NCI-H146 treated with DMSO at 0.1 percent for 48 hours (cell line): ENCODE results near the gene DNAJB6.

Experiments
- DNase-seq: peaks from one replicate; lab custom pipeline; 2025; ENCODE audit not compliant: unreplicated experiment; lab: John Stamatoyannopoulos, UW

The DNAJB6 gene

DNA sequence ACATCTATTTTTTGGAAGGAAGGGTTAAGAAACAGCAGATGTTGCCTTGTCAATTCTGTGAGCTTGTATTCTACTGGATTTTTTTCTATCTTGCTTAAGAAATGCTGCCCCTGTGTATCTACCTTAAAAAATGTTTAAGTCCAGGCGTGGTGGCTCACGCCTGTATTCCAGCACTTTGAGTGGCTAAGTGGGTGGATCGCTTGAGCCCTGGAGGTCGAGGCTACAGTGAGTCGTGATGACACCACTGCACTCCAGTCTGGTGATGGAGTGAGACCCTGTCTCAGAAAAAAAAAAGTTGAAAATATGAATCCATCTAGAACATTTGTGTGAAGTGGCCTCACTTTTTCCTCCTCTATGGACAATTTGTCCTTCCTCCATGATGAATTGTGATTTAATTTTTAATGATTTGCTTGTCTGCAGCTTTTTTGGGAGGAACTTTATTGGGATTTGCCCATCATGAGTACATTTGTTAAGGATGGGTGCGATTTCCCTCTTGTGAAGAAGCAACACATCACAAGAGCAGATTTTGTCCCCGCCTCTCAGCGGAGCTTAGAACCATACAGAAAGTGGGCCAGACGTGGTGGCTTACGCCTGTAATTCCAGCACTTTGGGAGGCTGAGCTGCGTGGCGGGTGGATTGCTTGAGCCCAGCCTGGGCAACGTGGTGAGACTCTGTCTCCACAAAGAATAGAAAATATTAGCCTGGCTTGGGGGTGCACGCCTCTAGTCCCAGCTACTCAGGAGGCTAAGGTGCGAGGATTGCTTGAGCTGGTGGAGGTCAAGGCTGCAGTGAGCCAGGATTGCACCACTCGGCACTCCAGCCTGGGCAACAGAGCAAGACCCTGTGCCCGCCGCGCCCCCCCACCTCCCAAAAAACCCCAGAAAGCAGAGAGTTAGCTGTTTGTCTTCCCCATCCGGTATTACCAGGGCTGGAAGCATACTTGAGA lies 57.7 kb downstream of the DNAJB6 start:
- DNase-seq = no peak

DNA sequence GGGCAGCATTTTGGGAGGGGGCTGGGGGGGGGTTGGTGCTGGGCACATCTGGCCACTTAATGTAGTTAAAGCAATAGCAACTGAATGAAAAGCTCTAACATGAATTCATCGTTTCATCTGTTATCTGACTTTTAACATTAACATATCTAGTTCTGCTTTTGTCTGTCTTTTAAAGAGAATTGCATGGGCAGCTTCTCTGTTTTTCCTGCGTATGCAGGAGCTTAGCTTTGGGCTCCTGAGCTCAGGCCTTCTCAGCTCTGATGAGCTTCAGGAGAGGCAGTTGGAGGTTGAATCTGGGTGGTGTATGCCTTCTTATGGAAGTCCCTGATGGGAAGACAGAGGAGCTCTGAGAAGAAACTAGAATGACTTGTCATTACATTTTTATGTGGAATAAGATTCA lies 58.4 kb downstream of the DNAJB6 start:
- no peak for DNase-seq

DNA sequence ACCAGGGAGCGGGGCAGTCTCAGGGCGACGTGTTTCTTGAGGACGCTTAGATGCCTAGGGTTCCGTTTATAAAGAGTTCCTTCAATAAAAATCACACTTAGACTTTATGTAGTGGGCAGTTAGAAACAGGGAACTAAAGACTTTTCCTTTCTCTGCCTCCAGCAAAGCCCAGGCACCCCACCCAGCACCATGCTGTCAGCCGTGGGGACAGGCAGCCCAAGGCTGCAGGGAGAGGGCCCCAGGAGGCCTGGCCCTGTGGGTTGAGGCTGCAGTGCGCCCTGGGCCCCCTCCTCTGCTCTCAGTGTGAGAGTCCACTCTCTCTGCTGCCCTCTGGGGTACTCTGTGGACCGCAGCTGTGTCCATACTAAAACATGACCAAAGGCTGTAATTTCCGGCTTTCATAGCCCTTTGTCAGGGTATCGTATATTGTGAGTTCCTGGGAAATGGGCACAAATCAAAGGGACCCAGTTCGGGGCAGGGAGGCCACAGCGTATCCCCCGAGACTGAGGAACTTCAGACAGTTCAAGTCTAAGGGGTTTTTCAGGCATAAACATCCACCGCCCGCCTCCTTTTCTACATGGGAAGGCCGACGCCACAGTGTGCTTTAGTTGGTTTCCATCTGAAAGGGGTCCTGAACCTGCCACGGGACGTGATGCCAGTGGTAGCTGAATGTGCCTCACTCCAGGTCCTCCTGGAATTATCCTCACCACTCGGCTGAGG lies 59.7 kb downstream of the DNAJB6 start:
- DNase-seq = no peak

DNA sequence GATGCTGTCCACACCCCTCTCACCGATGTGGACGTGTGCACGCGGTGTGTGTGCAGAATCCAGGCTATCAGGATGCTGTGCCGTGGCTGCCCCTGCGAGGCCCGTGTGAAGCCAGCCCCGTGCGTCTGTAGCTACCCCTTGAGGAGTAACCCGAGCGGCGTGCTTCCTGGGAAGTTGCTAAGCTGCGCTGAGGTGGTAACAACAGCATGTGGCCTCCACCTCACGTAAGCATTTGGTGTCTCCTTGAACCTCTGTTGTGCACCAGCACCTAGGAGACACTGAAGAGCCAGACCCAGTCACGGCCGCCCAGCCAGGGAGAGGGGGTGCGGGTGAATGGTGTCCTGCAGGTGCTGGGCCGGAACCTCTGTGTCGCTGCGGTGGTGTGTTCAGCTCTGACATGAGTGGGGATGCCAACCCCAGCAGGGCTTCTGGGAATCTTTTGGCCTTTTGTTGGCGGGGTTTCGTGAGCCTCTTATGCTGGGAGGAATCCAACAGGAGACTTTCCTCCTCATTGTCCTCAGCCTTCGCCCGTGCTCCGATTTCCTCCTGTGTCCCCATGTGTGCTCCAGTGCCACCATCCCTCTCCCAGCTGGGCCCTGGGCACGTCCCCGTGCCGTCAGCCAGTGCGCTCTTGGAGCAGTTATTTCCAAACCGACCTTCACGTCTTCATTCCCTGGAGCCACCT lies 60.4 kb downstream of the DNAJB6 start:
- no peak for DNase-seq

DNA sequence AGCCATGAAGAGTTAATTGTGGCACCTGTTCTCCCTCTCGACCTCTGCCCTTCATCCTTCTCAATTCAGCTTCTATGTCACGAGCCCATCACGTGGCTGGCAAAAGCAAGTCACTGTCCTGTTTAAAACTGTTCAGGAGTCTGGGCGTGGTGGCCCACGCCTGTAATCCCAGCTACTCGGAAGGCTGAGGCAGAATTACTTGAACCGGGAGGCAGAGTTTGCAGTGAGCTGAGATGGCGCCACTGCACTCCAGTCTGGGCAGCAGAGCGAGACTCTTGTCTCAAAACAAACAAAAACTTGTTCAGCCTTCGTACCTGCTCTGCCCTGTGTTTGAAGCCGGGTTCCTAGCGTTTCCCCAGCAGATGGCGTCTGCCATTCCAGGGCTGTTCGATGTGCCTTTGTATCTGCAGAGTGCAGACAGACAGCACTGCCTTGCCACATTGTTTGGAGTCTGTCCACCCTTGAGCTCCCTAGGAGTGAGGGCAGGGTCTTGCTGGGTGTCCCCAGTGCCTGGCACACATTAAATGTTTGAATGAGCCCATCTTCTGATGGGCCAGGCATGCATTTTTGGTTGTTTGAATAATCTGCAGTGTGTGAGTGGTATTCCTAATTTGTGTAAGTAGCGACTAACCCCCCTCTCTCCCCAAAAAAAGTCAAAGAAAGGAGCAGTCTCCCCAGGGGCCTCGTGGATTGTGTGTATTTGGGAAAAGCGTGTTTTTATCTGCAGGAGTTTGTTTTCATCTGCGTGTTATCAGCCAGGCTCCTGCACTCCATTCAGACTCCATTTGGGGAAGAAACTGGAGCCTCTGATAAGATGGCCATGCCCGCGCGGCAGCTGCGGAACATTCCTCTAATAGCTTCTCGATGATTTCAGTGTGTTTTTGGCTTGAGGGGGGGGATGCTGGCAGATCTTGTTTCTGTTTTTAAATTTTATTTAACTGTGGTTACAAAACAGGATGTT lies 61.2 kb downstream of the DNAJB6 start:
- no peak for DNase-seq

DNA sequence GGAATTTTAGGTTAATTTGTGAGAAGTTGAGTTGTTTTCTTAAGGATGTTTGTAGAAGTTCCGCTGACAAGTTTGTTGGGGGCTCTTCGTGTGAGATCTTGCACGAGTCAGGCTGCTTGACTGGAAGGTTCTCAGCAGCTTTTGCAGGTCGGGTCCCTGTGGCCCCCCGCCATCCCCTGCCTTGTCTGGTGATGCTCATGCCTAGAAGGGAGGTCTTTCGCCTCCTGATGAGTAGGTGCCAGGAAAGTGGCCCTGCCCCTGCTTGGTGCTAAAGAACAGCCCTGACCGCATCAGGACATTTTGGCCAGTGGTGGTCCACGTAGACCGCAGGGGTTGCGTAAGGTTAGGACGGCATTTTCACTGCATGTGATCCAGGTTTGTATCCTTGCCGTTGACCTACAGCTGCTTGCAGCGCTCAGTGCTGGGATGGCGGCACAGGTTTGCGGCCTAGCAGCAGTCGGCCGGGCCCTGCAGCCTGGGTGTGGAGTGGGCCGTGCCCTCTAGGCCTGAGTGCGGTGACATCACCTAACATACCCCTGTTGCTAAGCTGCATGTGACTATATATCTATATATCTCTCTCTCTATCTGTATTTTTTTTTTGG lies 62.4 kb downstream of the DNAJB6 start:
- no peak for DNase-seq

DNA sequence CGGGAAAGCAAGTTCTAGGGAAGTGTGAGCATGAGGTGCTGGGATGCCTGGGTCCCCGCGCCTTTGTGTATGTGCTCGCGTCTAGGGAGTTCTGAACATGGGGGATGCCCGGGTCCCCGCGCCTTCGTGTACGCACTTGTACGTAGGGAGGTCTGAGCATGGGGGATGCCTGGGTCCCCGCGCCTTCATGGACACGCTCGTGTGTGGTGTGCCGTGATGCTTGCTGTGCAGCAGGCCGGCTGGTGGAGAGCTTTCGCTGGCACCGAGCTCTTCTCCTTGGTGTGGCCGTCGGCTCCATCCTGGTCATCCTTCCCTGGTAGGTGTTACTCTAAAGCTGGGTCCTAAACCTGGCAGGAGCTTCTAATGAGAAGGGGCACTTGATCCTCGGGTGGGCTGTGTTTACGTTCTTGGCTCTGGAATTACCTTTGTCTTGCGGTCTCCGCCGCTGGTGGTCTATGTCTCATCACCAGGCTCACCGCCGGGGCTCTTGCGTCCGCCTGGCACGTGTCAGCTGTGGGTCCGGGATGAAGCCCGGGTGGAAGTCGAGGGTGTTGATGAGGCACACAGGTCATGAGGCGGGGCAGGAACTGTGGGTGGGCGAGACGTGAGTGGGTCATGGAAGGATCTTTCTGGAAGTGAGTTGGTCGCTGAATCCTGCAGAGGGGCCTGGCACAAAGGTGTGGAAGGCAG lies 63.5 kb downstream of the DNAJB6 start:
- DNase-seq = no peak

DNA sequence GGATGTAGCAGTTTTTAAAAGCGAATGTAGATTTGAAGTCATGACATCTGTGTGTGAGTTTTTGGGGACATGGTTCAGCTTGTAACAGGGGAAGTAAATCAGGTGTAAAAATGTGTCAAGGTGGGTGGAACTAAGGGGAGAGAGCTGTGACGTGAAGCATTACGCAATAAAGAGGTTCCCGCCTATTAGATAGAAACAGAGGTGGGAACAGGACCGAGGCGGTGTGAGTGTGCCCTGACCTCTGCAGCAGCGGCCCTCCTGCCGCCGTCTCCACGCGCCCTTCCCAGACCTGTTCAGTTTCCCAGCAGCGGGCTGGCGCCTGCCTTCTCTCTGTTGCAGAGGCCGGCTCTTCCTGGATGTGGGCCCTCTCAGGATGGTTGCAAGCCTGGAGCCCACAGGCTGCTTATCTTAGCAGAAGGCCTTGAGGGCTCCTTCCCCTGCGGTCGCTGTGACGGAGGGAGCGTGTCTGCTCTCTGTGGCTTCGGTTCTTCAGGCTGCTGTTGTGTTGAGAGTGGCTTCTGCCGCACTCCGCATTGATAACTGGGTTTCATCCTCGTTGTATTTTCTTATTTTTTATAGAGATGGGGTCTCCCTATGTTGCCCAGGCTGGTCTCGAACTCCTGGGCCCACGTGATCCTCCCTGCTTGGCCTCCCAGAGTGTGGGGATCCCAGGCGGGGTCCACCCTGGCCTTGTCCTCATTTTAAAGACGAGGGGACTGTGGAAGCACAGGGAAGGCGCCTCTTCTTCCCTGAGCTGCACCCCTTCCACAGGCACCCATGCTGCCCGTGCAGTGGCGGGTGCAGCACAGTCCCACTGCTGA lies 65.0 kb downstream of the DNAJB6 start:
- no peak for DNase-seq

DNA sequence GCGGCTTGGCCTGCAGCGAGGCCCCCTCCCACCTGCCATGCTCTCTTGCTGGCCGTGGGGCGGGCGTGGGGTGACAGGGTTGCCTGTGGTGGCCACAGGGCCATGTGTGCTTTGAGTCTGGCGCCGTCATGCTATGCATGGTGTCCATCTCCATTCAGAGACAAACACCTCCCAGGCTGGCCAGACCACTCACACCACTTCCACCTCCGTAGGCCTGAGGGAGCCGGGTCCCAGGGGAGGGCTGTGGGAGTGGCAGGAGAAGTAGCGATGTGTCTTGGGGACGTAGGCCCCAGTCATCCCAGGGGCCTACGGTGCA lies 65.5 kb downstream of the DNAJB6 start:
- no peak for DNase-seq

DNA sequence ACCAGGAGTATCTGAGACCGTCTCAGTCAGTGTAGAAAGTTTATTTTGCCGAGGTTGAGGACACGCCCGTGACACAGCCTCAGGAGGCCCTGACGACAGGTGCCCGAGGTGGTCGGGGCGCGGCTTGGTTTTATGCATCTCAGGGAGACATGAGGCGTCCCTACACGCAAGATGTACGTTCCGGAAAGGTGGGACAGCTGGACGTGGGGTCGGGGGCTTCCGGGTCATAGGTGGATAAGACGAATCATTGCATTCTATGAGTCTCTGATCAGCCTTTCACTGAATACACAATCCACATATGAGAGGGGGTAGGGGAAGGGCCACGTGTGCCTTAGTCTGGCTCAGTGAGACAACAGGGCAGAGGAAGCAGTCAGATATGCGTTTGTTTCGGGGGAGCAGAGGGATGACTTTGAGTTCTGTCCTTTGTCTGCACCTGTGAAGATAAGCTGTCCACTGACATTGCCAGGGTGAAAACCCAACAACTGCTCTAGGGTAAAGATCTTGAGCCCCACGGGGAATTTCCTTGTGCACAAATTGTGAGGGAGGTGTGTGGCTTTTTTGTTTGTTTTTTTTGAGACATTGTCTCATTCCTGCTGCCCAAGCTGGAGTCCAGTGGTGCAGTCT lies 66.2 kb downstream of the DNAJB6 start:
- no peak for DNase-seq

DNA sequence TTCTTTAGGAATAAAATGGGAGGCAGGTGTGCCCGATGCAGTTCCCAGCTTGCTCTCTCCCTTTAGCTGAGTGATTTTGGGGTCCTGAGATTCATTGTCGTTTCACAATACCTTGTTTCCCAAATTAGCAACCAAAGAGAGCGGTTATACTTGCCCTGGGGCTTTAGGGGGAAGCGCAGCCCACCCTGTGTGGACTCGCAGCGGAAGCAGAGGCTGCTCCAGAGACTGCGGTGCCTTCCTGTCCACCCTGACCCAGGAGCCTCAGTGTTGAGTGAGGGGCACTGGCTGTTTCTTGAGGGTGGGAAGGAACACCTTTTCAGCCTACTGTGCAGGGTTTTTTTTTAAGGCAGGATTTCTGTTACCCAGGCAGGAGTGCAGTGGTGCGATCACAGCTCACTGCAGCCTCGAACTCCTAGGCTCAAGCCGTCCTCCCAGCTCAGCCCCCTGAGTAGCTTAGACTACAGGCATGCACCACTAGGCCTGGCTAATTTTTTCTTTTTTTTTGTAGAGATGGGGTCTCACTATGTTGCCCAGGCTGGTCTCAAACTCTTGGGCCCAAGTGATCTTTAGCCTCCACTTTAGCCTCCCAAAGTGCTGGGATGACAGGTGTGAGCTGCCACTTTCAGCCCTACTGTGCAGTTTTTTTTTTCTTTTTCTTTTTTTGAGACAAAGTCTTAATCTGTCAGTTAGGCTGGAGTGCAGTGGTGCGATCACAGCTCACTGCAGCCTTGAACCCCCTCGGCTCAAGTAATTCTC lies 67.0 kb downstream of the DNAJB6 start:
- no peak for DNase-seq

DNA sequence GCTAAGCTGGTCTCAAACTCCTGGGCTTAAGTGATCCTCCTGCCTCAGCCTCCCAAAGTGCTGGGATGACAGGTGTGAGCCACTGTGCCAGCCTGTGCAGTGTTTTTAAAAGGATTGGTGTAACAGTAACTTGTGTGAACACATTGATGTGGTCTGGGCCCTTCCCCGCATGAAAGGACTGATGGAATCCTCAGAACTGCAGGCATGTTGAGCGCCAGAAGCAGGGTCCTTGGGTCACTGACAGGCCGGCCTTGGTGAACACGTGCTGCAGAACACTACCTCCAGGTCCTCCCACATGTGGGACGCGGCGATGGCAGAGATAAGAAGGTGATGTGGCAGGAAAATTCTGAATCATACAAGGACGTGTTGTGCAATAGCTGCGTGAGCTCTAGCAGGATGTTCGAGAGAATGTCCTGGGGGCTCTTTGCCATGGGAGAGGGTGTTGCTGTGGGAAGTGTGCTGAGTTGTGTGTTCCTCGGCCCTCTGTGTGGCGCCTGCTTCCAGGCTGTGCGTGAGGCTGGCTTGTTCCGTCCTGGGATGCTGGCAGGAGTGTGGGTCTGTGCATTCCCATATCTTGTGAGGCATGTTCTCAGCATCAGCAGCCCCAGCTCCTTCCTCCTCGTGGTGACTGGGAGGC lies 68.2 kb downstream of the DNAJB6 start:
- DNase-seq = no peak

DNA sequence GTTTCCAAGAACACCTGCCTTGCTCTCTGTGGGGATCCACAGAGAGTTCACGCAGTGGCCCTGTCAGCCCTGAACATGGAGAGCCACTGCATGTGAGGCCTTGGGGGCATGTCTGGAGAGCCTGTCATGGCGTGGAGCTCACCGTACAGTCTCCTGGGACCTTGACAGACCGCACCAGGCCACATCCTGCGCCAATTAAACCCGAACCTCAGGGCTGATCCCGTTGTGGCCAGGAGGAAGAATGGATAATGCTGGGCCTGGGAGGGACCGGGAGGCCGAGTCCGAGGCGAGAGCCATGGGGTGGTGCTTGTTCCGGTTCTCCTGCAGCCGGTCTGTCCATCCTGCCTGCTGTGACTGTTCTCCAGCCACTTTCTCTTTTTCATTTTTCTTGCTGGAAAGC lies 68.7 kb downstream of the DNAJB6 start:
- DNase-seq = no peak

DNA sequence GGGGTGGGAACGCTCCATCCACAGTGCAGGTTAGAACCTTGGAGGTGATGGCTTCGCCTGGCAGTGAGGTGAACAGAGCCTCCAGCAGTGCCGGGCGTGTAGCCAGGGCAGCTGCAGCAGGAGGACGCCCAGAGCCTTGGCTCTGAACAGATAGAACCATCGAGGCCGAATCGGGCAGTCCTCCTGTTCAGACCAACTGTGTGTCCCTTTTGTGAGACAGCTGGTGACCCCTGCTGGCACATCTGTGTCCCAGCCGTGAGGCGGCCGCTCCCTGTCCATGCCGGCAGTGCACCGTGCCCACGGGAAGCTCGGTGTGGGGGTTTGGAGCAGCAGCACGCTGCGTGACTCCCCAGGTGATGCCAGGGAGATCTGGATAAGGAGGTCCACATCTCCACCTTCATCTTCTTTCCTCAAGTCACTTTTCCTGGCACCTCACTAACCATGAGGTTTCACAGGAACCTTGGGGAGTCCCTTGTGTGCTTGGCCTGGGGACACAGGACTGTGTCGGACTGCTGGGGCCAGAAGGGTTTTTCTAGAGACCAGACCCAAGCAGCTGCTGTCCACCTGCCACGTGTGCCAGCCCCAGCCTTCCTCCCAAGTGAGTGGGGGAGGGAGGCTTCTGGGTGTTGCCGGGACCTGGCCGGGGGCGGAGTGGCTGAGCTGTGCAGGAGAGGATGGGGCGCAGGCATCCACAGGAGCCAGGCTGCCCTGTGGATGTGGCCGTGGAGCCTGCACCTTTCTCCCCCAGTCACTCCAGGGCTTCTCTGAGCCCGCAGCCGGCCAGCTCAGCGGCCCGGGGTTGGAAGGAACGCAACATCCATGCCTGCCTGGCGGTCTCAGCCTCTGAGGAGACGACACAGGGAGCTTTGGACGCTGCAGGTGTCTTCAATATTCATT lies 69.4 kb downstream of the DNAJB6 start:
- no peak for DNase-seq

DNA sequence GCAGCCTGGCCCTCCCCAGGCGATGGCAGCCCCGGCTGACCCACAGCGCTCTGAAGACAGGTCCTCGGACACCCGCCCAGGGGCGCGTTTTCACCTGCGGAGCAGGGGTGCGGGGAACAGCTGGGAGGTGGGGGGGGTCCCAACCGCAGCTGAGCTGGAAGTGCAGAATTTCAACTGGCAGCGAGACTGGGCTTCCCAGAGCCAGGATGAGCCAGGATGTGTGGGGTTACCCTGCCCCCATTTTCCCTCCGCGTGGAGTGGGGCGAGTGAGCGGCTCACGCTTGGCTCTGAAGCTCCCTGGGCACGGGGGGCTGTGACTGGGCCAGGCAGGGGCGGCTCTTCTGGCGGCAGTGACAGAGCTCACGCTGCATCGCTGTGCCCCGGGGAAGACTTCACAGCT lies 70.2 kb downstream of the DNAJB6 start:
- DNase-seq = no peak

DNA sequence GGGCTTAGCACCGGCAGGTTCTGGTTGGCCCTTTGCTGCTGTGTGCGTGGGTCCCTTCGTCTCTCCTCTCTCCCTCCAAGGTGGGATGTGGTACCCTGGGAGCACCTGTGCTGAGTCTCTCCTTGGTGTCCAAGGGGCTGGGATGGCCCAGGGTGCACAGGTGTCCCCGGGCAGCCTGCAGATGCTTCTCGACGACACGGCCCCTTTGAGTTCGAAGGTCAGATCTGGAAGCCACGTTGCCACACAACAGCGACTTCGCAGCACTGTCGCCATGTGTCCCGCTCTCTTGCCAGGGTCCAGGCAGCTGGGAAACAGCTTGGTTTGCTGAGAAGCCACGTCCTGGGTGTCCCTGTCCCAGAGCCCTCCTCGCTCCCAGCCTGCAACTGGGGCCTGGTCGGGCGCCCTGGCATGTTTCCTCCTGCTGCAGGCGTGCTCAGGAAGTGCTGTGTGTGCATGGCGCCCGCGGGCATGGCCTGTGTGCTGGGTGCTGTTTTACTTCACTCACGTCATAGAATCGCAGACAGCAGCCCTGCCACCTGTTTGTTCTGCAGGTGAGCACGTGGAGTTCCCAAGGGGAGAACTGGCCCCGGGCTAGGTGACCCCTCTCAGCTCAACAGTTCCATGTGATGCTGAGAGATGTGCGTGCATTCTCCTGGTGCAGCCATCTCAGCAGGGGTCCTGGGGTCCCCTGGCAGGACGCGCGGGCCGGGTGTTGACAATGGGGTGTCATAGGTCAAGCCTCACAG lies 70.9 kb downstream of the DNAJB6 start:
- no peak for DNase-seq
